GM12874 (cell line): ENCODE measurements around the gene CSH1.

Source experiments
- CTCF ChIP-seq: IDR thresholded peaks from 2 replicates; pipeline ENCODE4 v1.5.1; 2011; ENCODE audit warnings: low read depth, mild to moderate bottlenecking, control low read depth, low read length, moderate library complexity; ENCODE audit not compliant: insufficient read depth

The CSH1 gene

GRCh38 chr17:63933598-63933997 lies 37.2 kb upstream of the CSH1 start:
- TF ChIP-seq CTCF, result no peak

- no peak for TF ChIP-seq CTCF
Observed at GRCh38 chr17:63932721-63933120, 36.3 kb upstream of the CSH1 start.

GRCh38 chr17:63931981-63932561 lies 35.7 kb upstream of the CSH1 start, which contains the start of gene CD79B:
Gene CD79B (minus strand): TSS chr17:63932331. CDS start chr17:63932261, 70 bp downstream.
- no peak for TF ChIP-seq CTCF

- no peak for TF ChIP-seq CTCF
Observed at GRCh38 chr17:63930951-63931575, 34.7 kb upstream of the CSH1 start.

GRCh38 chr17:63929860-63930766 lies 33.7 kb upstream of the CSH1 start:
- no peak for TF ChIP-seq CTCF

GRCh38 chr17:63928966-63929695 lies 32.8 kb upstream of the CSH1 start:
- no peak for TF ChIP-seq CTCF
